Choroid plexus epithelial cell (primary cell): ENCODE results near the gene TMEM190.
A peak's percentile ranks its signal among the peaks of the same experiment; 100 is the strongest.

ENCODE experiments used
- DNase-seq: peaks from one replicate; pipeline ENCODE4 v3.0.0-alpha.2; 2010; ENCODE audit warnings: low read depth
- H3K4me3 ChIP-seq: 2 replicates; pipeline ENCODE4 v1.5.1; 2011; ENCODE audit warnings: low read depth, mild to moderate bottlenecking, control low read depth, low read length, moderate library complexity
- TF ChIP-seq, protein P1 (sequence below): conservative IDR thresholded peaks from 2 replicates; pipeline ENCODE4 v1.5.1; 2011; ENCODE audit warnings: low read depth, mild to moderate bottlenecking, control low read depth, inconsistent platforms, low read length, moderate library complexity

TMEM190 gene

DNA sequence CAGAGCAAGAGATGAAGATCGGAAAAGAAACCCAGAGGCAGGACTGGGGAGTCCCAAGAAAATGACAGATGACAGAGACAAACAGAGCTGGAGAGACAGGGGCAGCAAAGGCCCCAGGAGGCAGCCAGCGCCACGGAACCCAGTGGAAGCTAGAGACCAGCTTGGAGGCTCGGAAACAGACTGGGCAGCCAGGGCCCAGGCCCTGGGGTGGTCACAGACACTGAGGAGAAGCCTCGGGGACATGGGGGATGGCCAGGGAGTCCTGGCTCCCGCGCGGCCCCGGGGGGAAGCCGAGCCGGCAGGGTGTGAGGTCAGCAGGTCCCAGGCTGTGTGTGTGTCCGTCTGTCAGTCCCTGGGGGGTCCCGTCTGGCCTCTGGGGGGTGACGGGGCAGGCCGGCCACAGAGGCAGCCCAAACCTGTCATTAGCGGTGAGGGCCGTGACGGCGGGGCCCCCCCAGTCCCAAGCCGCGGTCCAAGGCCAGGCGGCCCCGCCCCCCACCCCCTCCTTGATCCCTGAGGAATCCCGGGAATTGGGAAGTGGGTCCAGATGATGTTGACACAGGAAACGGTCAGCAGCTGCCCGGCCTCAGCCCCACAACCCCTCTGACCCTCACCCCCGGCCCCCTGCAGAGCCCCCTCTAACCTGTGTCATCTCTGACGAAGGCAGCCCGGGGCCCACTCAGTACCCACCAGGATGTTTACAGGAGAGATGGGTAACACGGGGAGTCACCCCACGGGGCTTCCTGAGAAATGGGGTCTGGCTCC, 2.5 kb upstream of the TMEM190 start:
- TF ChIP-seq, protein P1, sequence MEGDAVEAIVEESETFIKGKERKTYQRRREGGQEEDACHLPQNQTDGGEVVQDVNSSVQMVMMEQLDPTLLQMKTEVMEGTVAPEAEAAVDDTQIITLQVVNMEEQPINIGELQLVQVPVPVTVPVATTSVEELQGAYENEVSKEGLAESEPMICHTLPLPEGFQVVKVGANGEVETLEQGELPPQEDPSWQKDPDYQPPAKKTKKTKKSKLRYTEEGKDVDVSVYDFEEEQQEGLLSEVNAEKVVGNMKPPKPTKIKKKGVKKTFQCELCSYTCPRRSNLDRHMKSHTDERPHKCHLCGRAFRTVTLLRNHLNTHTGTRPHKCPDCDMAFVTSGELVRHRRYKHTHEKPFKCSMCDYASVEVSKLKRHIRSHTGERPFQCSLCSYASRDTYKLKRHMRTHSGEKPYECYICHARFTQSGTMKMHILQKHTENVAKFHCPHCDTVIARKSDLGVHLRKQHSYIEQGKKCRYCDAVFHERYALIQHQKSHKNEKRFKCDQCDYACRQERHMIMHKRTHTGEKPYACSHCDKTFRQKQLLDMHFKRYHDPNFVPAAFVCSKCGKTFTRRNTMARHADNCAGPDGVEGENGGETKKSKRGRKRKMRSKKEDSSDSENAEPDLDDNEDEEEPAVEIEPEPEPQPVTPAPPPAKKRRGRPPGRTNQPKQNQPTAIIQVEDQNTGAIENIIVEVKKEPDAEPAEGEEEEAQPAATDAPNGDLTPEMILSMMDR = no peak
- no peak for DNase-seq
- H3K4me3 ChIP-seq = no peak overlapping the region

DNA sequence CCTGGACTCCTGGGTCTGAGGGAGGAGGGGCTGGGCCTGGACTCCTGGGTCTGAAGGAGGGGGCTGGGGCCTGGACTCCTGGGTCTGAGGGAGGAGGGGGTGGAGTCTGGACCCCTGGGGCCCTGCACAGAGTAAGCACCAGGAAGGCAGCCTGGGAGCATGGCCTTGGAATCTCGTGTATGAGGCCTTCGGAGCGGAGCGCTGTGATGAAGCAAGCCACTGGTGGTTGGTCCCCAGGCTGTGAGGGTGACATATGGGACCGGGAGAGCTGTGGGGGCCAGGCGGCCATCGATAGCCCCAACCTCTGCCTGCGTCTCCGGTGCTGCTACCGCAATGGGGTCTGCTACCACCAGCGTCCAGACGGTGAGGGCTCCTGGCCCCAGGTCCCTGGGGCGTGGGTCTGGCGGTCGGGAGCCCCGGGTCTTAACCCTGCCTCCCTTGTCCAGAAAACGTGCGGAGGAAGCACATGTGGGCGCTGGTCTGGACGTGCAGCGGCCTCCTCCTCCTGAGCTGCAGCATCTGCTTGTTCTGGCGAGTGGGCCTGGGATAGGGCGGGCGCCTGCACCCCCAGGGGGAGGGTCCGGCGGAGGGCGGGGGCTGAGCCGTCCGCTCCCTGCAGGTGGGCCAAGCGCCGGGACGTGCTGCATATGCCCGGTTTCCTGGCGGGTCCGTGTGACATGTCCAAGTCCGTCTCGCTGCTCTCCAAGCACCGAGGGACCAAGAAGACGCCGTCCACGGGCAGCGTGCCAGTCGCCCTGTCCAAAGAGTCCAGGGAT, 918 bp downstream of the TMEM190 start:
- TF ChIP-seq, protein P1 = no peak
- H3K4me3 ChIP-seq = no peak overlapping the region
- no peak for DNase-seq

DNA sequence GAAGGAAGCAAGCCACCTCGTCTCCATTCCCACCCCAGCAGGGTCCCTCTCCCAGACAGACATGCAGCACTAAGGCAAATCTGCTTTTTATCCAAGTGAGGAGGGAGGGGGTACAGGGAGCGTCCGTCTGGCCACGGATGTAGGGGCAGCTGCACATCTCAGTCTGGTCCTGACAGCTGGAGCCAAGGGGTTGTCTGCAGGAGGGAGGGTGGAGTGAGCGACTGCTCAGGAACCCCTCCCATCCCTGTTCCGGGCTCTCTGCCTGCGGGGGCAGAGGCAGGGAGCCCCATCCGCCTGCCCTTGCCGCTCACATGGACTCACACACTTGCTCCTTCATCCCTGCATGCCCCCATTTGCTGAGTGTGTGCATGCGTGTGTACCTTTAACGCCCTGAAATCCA, 2.5 kb downstream of the TMEM190 start:
- TF ChIP-seq, protein P1 = no peak
- DNase-seq = no peak
- H3K4me3 ChIP-seq = no peak overlapping the region

DNA sequence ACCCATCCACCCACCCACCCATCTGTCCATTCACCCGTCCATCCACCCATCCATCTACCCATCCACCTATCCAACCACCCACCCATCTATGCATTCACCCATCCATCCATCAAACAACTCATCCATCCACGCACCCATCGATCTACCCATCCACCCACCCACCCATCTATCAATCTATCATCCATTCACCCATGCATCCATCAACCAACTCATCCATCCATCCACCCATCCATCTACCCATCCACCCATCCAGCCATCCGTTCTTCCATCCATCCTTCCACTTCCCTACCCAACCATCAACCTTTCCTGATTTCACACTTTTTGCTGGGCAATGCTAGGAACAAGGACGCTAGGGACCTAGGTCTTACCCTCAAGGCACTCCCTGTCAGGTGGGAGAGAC, 5.4 kb downstream of the TMEM190 start:
- no peak overlapping the region for H3K4me3 ChIP-seq
- DNase-seq = no peak
- TF ChIP-seq, protein P1 = no peak

DNA sequence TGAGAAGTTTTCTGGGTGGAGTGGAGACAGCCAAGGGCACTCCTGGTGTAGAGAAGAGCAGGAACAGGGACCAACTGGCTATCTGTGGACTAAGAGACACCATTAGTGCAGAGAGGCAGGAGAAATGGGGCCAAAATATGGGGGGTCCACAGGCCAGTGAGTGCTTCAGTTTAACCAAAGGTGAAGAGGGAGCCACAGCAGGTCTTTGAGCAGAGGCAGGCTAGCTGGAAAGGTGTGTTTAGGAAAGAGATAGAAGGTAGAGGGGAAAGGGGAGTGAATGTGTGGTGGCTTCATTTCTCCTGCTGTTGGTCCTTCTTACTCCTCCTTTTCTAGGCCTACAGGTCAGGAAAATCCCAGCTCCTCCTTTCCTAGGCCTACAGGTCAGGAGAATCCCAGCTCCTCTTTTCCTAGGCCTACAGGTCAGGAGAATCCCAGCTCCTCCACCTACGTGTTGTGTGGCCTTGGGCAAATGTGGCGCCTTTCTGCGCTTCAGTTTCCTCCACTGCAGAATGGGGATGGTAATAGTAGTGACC, 6.0 kb downstream of the TMEM190 start:
- TF ChIP-seq, protein P1 = no peak
- DNase-seq = no peak
- H3K4me3 ChIP-seq = no peak overlapping the region

DNA sequence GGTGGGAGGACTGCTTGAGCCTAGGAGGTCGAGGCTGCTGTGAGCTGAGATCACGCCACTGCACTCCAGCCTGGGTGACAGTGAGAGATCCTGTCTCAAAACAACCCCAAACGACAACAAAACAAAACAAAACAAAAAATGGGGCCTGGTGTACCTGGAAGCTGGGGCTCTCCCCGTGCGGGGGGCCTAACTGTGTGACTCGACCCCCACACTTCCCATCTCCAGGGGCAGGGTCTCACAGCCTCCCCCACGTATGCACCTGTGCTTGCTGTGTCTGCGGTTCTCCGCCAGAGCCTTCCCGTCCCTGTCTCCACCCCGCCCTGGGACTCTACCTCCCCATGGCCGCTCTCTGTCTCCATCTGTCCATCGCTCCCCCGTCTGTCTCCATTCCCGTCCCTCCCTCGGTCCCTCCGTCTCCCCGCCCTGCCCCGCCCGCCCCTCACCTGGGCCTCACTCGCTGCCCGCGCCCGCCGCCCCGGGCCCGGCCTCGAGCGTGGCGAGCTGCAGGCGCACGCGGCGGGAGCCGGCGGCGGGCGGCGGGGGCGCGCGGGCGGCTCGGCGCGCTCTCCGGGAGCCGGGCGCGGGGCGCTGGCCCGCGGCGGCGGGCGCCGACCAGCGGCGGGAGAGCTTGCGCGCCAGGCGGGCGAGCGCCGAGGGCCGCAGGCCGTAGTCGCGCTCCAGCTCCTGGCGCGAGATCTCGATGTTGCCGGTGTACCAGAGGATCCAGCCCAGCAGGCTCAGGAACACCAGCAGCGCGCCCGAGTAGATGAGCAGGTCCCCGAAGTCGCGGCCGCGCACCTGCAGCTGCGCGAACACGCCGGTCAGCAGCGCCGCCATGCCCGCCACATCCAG, 6.9 kb downstream of the TMEM190 start:
- H3K4me3 ChIP-seq = peak overlapping the region; percentile 60
- peak; percentile 80 for DNase-seq
- TF ChIP-seq, protein P1 = no peak
